Measurements from ENCODE around the gene MACIR.

The MACIR gene

DNA sequence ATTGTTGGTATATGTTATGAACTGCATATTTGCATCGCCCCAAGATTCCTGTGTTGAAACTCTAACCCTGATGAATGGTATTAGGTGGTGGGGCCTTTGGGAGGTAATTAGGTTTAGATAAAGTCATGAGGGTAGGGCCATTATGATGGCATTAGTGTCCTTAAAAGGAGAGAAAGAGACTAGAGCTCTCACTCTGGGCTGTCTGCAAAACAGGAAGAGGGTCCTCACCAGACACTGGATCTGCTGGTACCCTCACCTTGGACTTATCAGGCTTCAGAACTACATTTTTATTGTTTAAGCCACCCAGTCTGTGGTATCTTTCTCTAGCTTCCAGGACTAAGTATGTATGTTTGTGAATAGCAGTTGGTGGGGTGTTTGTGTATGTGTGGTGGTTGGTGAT lies 68.9 kb downstream of the MACIR start:
- DNase-seq, result no peak
- no peaks in the 10 kb centered on the region for H3K9me3 Mint-ChIP-seq
- H3K36me3 Mint-ChIP-seq, result no peaks in the 10 kb centered on the region
- H3K4me3 Mint-ChIP-seq, result no peak overlapping the region
- H3K4me1 Mint-ChIP-seq, result no peaks in the 10 kb centered on the region
- CTCF ChIA-PET, result no interaction called here
- H3K27me3 Mint-ChIP-seq, result peaks cover 3% of the 10 kb centered on the region
- H3K27ac Mint-ChIP-seq, result no peak overlapping the region

DNA sequence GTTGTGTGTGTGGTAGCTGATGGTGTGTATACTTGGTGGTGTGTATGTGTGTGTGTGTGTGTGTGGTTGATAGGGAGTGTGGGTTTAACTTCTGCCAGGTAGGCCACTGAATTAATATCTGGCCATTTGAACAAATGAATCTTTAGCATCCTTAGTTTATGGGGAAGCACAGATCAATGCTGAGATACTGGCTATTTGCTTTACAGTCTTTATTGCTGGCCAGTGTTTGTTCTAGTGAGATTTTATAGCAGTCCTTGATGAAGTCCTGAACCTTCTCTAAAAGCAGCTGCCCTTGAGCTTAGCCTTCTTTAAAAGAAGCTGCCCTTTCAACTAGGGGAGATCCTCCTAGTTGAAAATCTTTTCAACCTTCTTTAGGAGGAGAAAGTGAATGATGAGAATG lies 69.3 kb downstream of the MACIR start:
- Mint-ChIP-seq H3K4me1 (no peaks in the 10 kb centered on the region), H3K27ac (no peak overlapping the region), H3K4me3 (no peak overlapping the region), H3K9me3 (no peaks in the 10 kb centered on the region), H3K36me3 (no peaks in the 10 kb centered on the region), H3K27me3 (peaks cover 3% of the 10 kb centered on the region)
- no peak for DNase-seq
- CTCF ChIA-PET, result no interaction called here
